IMR-90 (cell line): ENCODE measurements around the gene CYP8B1. TPM values are rescaled to one million over a fixed set of nuclear protein-coding genes. Genes with fewer than 3 reads are reported as not detected.

ENCODE experiments used
- ATAC-seq: fragments of 200-7000 bp; cut with Tn5 transposase; 2 replicates; pipeline ENCODE4 v1.9.1; 2020; ENCODE audit warnings: low read depth, mild to moderate bottlenecking, moderate library complexity
- BruUV-seq: library from RNA; stranded (reverse); fragments of 400-500 nt; replicated peaks from 2 replicates; lab custom pipeline; 2021; lab: Mats Ljungman, UMichigan
- CTCF ChIA-PET: fragments of 300-600 bp; formaldehyde crosslinking; extraction: SDS; loops from one replicate; lab custom pipeline; 2021; ENCODE audit warnings: antibody characterized with exemption; lab: Yijun Ruan, JAX
- POLR2A ChIA-PET: fragments of 300-600 bp; sonication (Branson Sonifier 250); formaldehyde crosslinking; loops from one replicate; lab custom pipeline; 2022; ENCODE audit warnings: antibody characterized with exemption; ENCODE audit not compliant: unreplicated experiment; lab: Charles Lee
- DNase-seq: peaks from one replicate; pipeline ENCODE4 v3.0.0; 2013
- H2AFZ ChIP-seq: replicated peaks from 2 replicates; pipeline ENCODE3; 2013; ENCODE audit warnings: low read length, mild to moderate bottlenecking; ENCODE audit not compliant: poor library complexity
- H2AK5ac ChIP-seq: 2 replicates; pipeline ENCODE4 v1.6.1; 2013; ENCODE audit warnings: low read depth, low read length, inconsistent platforms
- H2AK9ac ChIP-seq: replicated peaks from 2 replicates; pipeline ENCODE3; 2013; ENCODE audit warnings: mild to moderate bottlenecking, low read depth, low read length, moderate library complexity; ENCODE audit not compliant: poor library complexity
- H2BK120ac ChIP-seq: 2 replicates; pipeline ENCODE4 v1.6.1; 2013; ENCODE audit warnings: low read depth, low read length, inconsistent platforms
- H2BK15ac ChIP-seq: 3 replicates; pipeline ENCODE4 v1.6.1; 2013; ENCODE audit warnings: low read depth, low read length, inconsistent platforms
- H2BK20ac ChIP-seq: 2 replicates; pipeline ENCODE4 v1.6.1; 2013; ENCODE audit warnings: low read depth, mild to moderate bottlenecking, inconsistent platforms, low read length, moderate library complexity
- H2BK5ac ChIP-seq: 2 replicates; pipeline ENCODE4 v1.6.1; 2013; ENCODE audit warnings: mild to moderate bottlenecking, low read depth, low read length, inconsistent platforms; ENCODE audit not compliant: poor library complexity, severe bottlenecking
- H3K14ac ChIP-seq: replicated peaks from 2 replicates; pipeline ENCODE4 v1.6.1; 2013; ENCODE audit warnings: low read depth, low read length, inconsistent platforms
- H3K18ac ChIP-seq: 2 replicates; pipeline ENCODE4 v1.6.1; 2013; ENCODE audit warnings: low read depth, low read length, control low read depth
- H3K23ac ChIP-seq: 2 replicates; pipeline ENCODE4 v1.6.1; 2013; ENCODE audit warnings: low read depth, low read length, inconsistent platforms
- H3K27ac ChIP-seq: 2 replicates; pipeline ENCODE4 v1.5.1; 2013; ENCODE audit warnings: mild to moderate bottlenecking, control low read depth, low read length; ENCODE audit not compliant: insufficient read depth
- H3K27me3 ChIP-seq: 2 replicates; pipeline ENCODE4 v1.6.1; 2013; ENCODE audit warnings: low read length; ENCODE audit not compliant: control insufficient read depth, insufficient read depth
- H3K36me3 ChIP-seq: 2 replicates; pipeline ENCODE4 v1.6.1; 2013; ENCODE audit warnings: low read length, mixed read lengths; ENCODE audit not compliant: control insufficient read depth, insufficient read depth
- H3K4ac ChIP-seq: 2 replicates; pipeline ENCODE4 v1.6.1; 2013; ENCODE audit warnings: low read depth, low read length, inconsistent platforms
- H3K4me1 ChIP-seq: 2 replicates; pipeline ENCODE4 v1.6.1; 2013; ENCODE audit warnings: low read length, mixed read lengths; ENCODE audit not compliant: control insufficient read depth, insufficient read depth
- H3K4me2 ChIP-seq: 2 replicates; pipeline ENCODE4 v1.6.1; 2013; ENCODE audit warnings: low read depth, mild to moderate bottlenecking, control low read depth, low read length, moderate library complexity
- H3K4me3 ChIP-seq: 2 replicates; pipeline ENCODE4 v1.5.1; 2013; ENCODE audit warnings: low read depth, mild to moderate bottlenecking, control low read depth, low read length, moderate library complexity; ENCODE audit not compliant: insufficient read depth
- H3K56ac ChIP-seq: 2 replicates; pipeline ENCODE4 v1.6.1; 2013; ENCODE audit warnings: low read length, inconsistent platforms; ENCODE audit not compliant: insufficient read depth; ENCODE audit errors: extremely low read depth
- H3K79me1 ChIP-seq, 2 experiments: 2 replicates each; pipeline ENCODE4 v1.6.1; 2013; ENCODE audit warnings: low read length in 2 of 2, inconsistent platforms in 1 of 2, low read depth in 1 of 2
- H3K9ac ChIP-seq: 2 replicates; pipeline ENCODE4 v1.6.1; 2013; ENCODE audit warnings: low read depth, low read length, control low read depth
- H3K9me1 ChIP-seq: 2 replicates; pipeline ENCODE4 v1.6.1; 2013; ENCODE audit warnings: low read length, inconsistent platforms; ENCODE audit not compliant: insufficient read depth
- H3K9me3 ChIP-seq: 2 replicates; pipeline ENCODE4 v1.6.1; 2013; ENCODE audit warnings: low read length; ENCODE audit not compliant: control insufficient read depth, insufficient read depth
- H4K20me1 ChIP-seq: 2 replicates; pipeline ENCODE4 v1.6.1; 2013; ENCODE audit warnings: low read length, inconsistent platforms; ENCODE audit not compliant: insufficient read depth
- H4K5ac ChIP-seq: 2 replicates; pipeline ENCODE4 v1.6.1; 2013; ENCODE audit warnings: mild to moderate bottlenecking, low read depth, low read length, control low read depth
- H4K8ac ChIP-seq, 2 experiments: 2 replicates each; pipeline ENCODE4 v1.6.1; 2013; ENCODE audit warnings: low read depth in 2 of 2, low read length in 2 of 2, control low read depth in 1 of 2, inconsistent platforms in 1 of 2
- H4K91ac ChIP-seq: 2 replicates; pipeline ENCODE4 v1.6.1; 2013; ENCODE audit warnings: low read depth, low read length, inconsistent platforms; ENCODE audit not compliant: insufficient read depth
- BHLHE40 ChIP-seq: fragments of 150-350 bp; IDR thresholded peaks from 2 replicates; pipeline ENCODE4 v1.6.1; 2016; ENCODE audit warnings: mild to moderate bottlenecking, low read depth, low read length
- FOS ChIP-seq: fragments of 150-350 bp; IDR thresholded peaks from 2 replicates; pipeline ENCODE4 v1.6.1; 2016; ENCODE audit warnings: low read depth, low read length
- MAFK ChIP-seq: IDR thresholded peaks from 2 replicates; pipeline ENCODE4 v1.6.1; 2012; ENCODE audit warnings: low read depth, low read length, improper control_type of control experiment
- MAZ ChIP-seq: IDR thresholded peaks from 2 replicates; pipeline ENCODE4 v1.6.1; 2012; ENCODE audit warnings: low read depth, mild to moderate bottlenecking, low read length, improper control_type of control experiment, moderate library complexity, borderline replicate concordance
- MXI1 ChIP-seq: IDR thresholded peaks from 2 replicates; pipeline ENCODE4 v1.6.1; 2012; ENCODE audit warnings: low read depth, mild to moderate bottlenecking, low read length, moderate library complexity, borderline replicate concordance
- NFE2L2 ChIP-seq: fragments of 150-350 bp; IDR thresholded peaks from 2 replicates; pipeline ENCODE4 v1.6.1; 2016; ENCODE audit warnings: low read depth, mild to moderate bottlenecking, low read length
- RAD21 ChIP-seq: IDR thresholded peaks from 2 replicates; pipeline ENCODE4 v1.6.1; 2012; ENCODE audit warnings: low read length, improper control_type of control experiment
- RCOR1 ChIP-seq: IDR thresholded peaks from 2 replicates; pipeline ENCODE4 v1.6.1; 2012; ENCODE audit warnings: mild to moderate bottlenecking, low read length, improper control_type of control experiment; ENCODE audit not compliant: insufficient replicate concordance
- RFX5 ChIP-seq: IDR thresholded peaks from 2 replicates; pipeline ENCODE4 v1.8.0; 2012; ENCODE audit warnings: low read depth, mild to moderate bottlenecking, low read length, moderate library complexity
- WGBS, 2 experiments: methylation state at CpG; one replicate each; pipeline versions ENCODE4 v1.1.5 to v1.1.7; 2013; ENCODE audit warnings: missing lambda C conversion rate in 2 of 2; ENCODE audit not compliant: insufficient read length in 1 of 2; ENCODE audit errors: extremely low coverage in 2 of 2; 5-methylcytosine and 5-hydroxymethylcytosine counted together
- dilution Hi-C: fragments of 300-500 bp; cut with HindIII; formaldehyde crosslinking; loops from one replicate; pipeline ENCODE4 v1.14.3; 2018; ENCODE audit warnings: low sequenced_read_pairs; ENCODE audit not compliant: unreplicated experiment
- in situ Hi-C: fragments of 300-500 bp; cut with MboI; formaldehyde crosslinking; loops from 3 replicates; pipeline ENCODE4 v1.14.3; 2019; ENCODE audit warnings: low sequenced_read_pairs, inconsistent platforms, mixed read lengths
- intact Hi-C: fragments of 100-400 bp; cut with micrococcal nuclease; formaldehyde crosslinking; loops from 2 replicates; pipeline ENCODE4 v1.10.0; 2022
- polyA plus RNA-seq, 3 experiments: library from polyadenylated mRNA; depleted of rRNA; stranded (reverse); fragments of >200 nt; gene quantifications; 2 replicates each; pipeline ENCODE4 v1.2.3, GENCODE V29; 2012; ENCODE audit warnings: low replicate concordance in 1 of 3
- total RNA-seq: library from RNA; depleted of rRNA; stranded (reverse); fragments of >200 nt; gene quantifications from 2 replicates; pipeline ENCODE4 v1.2.3, GENCODE V29; 2012
- TF ChIP-seq, protein P1 (sequence below): conservative IDR thresholded peaks from 2 replicates; pipeline ENCODE4 v1.5.1; 2012; ENCODE audit warnings: mild to moderate bottlenecking, low read depth, low read length, improper control_type of control experiment

CYP8B1 gene
- total and polyA plus RNA-seq, 2 of the 4 experiments (the other 2 are of a cell fraction), result not detected

DNA sequence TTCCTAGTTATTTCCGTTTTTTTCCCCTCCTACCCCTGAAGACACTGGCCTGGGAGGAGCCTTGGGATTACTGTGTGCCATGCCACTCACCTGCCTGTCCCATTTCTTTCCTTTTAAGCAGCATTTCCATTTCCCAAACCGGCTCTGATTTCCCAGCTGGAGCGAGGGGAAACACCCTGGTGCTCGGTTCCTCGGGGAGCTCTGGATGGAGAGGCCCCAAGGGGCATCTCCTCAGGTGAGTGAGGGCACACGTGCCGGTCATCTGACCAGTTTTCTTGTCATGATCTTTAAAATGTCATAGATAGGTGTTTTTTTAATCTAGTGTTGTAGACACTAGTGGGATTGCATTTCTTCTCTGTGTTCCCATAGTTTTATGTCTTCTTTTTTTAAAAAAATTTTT is 33.0 kb upstream of the CYP8B1 start:
- Histone ChIP-seq H3K18ac (no peak overlapping the region), H2AK9ac (no peak overlapping the region), H2BK5ac (no peak overlapping the region), H3K23ac (no peak overlapping the region), H3K4me1 (no peaks in the 10 kb centered on the region), H3K27ac (no peak overlapping the region), H3K9me3 (0 out of 2 replicates have a peak, but pooled peaks cover 2% of the 10 kb centered on the region), H3K27me3 (peaks cover 12% of the 10 kb centered on the region; the same call in 1 of the 2 replicates), H3K4me2 (no peak overlapping the region), H3K36me3 (no peaks in the 10 kb centered on the region), H4K5ac (no peak overlapping the region), H3K79me1 (no peaks in the 10 kb centered on the region), H3K9me1 (no peaks in the 10 kb centered on the region), H2AFZ (no peak overlapping the region), H3K4ac (no peak overlapping the region), H4K20me1 (no peaks in the 10 kb centered on the region), H2BK15ac (no peak overlapping the region), H2AK5ac (no peak overlapping the region), H3K56ac (no peak overlapping the region), H3K14ac (no peak overlapping the region), H2BK20ac (no peak overlapping the region), H2BK120ac (no peak overlapping the region), H3K9ac (no peak overlapping the region), H4K91ac (no peak overlapping the region), H4K8ac (no peak overlapping the region), H3K4me3 (no peak overlapping the region)
- in situ Hi-C loops (no loop called here), dilution Hi-C loops (no loop called here), intact Hi-C loops (no loop called here)
- DNase-seq (no peak), ATAC-seq (no peak)
- 50% methylated on average over 1 of the region's 7 CpGs; no CpG with 5 or more reads in 1 of the 2 experiments for WGBS, 2 experiments
- TF ChIP-seq RCOR1, result no peak
- TF ChIP-seq MXI1, result no peak
- no peak for TF ChIP-seq NFE2L2
- TF ChIP-seq RAD21, result no peak
- no peak for TF ChIP-seq MAFK
- no peak for TF ChIP-seq FOS
- TF ChIP-seq RFX5, result no peak
- no peak for TF ChIP-seq MAZ
- TF ChIP-seq, protein P1, sequence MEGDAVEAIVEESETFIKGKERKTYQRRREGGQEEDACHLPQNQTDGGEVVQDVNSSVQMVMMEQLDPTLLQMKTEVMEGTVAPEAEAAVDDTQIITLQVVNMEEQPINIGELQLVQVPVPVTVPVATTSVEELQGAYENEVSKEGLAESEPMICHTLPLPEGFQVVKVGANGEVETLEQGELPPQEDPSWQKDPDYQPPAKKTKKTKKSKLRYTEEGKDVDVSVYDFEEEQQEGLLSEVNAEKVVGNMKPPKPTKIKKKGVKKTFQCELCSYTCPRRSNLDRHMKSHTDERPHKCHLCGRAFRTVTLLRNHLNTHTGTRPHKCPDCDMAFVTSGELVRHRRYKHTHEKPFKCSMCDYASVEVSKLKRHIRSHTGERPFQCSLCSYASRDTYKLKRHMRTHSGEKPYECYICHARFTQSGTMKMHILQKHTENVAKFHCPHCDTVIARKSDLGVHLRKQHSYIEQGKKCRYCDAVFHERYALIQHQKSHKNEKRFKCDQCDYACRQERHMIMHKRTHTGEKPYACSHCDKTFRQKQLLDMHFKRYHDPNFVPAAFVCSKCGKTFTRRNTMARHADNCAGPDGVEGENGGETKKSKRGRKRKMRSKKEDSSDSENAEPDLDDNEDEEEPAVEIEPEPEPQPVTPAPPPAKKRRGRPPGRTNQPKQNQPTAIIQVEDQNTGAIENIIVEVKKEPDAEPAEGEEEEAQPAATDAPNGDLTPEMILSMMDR, result no peak
- no peak for TF ChIP-seq BHLHE40
- ChIA-PET POLR2A (no interaction called here), CTCF (no interaction called here)
- BruUV-seq, result no TSS peak
